HEK293T (cell line): ENCODE measurements around the gene URM1.

ENCODE experiments used
- ARNT ChIP-seq: fragments of 450-650 bp; IDR thresholded peaks from 2 replicates; pipeline ENCODE4 v1.6.1; 2017; ENCODE audit warnings: mild to moderate bottlenecking
- BHLHE40 ChIP-seq: fragments of 450-650 bp; IDR thresholded peaks from 2 replicates; pipeline ENCODE4 v1.6.1; 2016; ENCODE audit warnings: mild to moderate bottlenecking, moderate library complexity, borderline replicate concordance
- ELF4 ChIP-seq: fragments of 450-650 bp; IDR thresholded peaks from 2 replicates; pipeline ENCODE4 v1.6.1; 2017; ENCODE audit warnings: antibody characterized with exemption
- FOXA1 ChIP-seq: fragments of 450-650 bp; IDR thresholded peaks from 2 replicates; pipeline ENCODE4 v1.6.1; 2016; ENCODE audit warnings: mild to moderate bottlenecking
- FOXK2 ChIP-seq: fragments of 450-650 bp; IDR thresholded peaks from 2 replicates; pipeline ENCODE4 v1.6.1; 2016; ENCODE audit warnings: mild to moderate bottlenecking
- FOXM1 ChIP-seq: fragments of 450-650 bp; IDR thresholded peaks from 2 replicates; pipeline ENCODE4 v1.6.1; 2017; ENCODE audit warnings: mild to moderate bottlenecking, borderline replicate concordance
- HDGF ChIP-seq: fragments of 450-650 bp; IDR thresholded peaks from 2 replicates; pipeline ENCODE4 v1.6.1; 2017; ENCODE audit warnings: antibody characterized with exemption, borderline replicate concordance
- LEF1 ChIP-seq: fragments of 450-650 bp; IDR thresholded peaks from 2 replicates; pipeline ENCODE4 v1.6.1; 2017; ENCODE audit warnings: mild to moderate bottlenecking, borderline replicate concordance
- SP1 ChIP-seq: fragments of 450-650 bp; IDR thresholded peaks from 2 replicates; pipeline ENCODE4 v1.6.1; 2017
- SUZ12 ChIP-seq: fragments of 450-650 bp; IDR thresholded peaks from 2 replicates; pipeline ENCODE4 v1.6.1; 2016; ENCODE audit warnings: mild to moderate bottlenecking
- TARDBP ChIP-seq: fragments of 450-650 bp; IDR thresholded peaks from 2 replicates; pipeline ENCODE4 v1.6.1; 2016
- ZNF384 ChIP-seq: fragments of 450-650 bp; IDR thresholded peaks from 2 replicates; pipeline ENCODE4 v1.6.1; 2016

DNA sequence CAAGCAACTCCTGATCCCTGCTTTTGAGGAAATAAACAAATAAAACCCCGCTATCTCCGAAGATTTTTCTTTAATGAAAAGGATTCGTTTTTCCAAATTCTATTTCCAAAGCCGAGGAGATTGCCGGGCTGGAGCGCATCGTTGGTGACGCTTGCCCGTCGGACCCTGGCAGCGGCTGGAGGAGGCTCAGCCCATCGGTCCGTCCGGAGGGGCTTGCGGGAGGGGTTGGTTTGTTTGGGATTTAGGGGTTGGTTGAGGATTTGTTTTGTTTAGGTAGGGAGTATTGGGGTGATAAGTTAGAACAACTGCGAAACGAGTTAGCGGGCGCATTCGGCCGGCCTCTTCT lies 20.8 kb downstream of the URM1 start:
- TF ChIP-seq BHLHE40 (no peak), ELF4 (no peak), FOXM1 (no peak), FOXK2 (no peak), SP1 (no peak), SUZ12 (no peak), LEF1 (no peak), ZNF384 (no peak), TARDBP (no peak), ARNT (no peak), FOXA1 (no peak), HDGF (no peak)
